ENCODE data around the gene NUPR1.

Gene NUPR1

GRCh38 chr16:28513484-28514181 is 25.1 kb downstream of the NUPR1 start:
- Histone ChIP-seq H3K9me3 (replicated peaks in 1 of 2; ENCODE audit: control insufficient read depth in 2 of 2, insufficient read depth in 1 of 2, low read depth in 1 of 2, low read length in 2 of 2) (no peaks in the 10 kb centered on the region), H2AK5ac (ENCODE audit: low read depth, low read length) (no peak overlapping the region)
- no CpG with 5 or more reads among the region's 12 CpGs for WGBS, 2 donors (ENCODE audit: extremely low coverage in 2 of 2, insufficient read length in 2 of 2, insufficient replicate concordance in 1 of 2)

GRCh38 chr16:28511801-28512789 is 26.7 kb downstream of the NUPR1 start:
- no peak for DNase-seq (ENCODE audit: low spot score)
- H2AK5ac ChIP-seq (ENCODE audit: low read depth, low read length): no peak overlapping the region
- no peak overlapping the region for H2BK12ac ChIP-seq (ENCODE audit: low read length)
- H3K9me3 ChIP-seq (replicated peaks in 1 of 2; ENCODE audit: control insufficient read depth in 2 of 2, insufficient read depth in 1 of 2, low read depth in 1 of 2, low read length in 2 of 2): no peaks in the 10 kb centered on the region
- no peaks in the 10 kb centered on the region for H3K79me1 ChIP-seq (ENCODE audit: low read depth, low read length)
- no peak overlapping the region for H4K91ac ChIP-seq (ENCODE audit: low read depth, low read length, poor library complexity)
- peak overlapping the region; percentile 59 for H2AFZ ChIP-seq (ENCODE audit: low read length)
- H2BK120ac ChIP-seq (ENCODE audit: low read depth, low read length): no peak overlapping the region
- no CpG with 5 or more reads among the region's 21 CpGs for WGBS, 2 donors (ENCODE audit: extremely low coverage in 2 of 2, insufficient read length in 2 of 2, insufficient replicate concordance in 1 of 2)
- no peaks in the 10 kb centered on the region for H3K27me3 ChIP-seq (ENCODE audit: control insufficient read depth in 3 of 3, insufficient read depth in 3 of 3, low read depth in 1 of 3, low read length in 3 of 3)
- no peak overlapping the region for H3K4me3 ChIP-seq (ENCODE audit: low read length in 2 of 2)
- H3K27ac ChIP-seq (replicated peaks; ENCODE audit: low read length): no peak overlapping the region
- no peak overlapping the region for H3K4ac ChIP-seq (ENCODE audit: low read length)
- H3K18ac ChIP-seq (ENCODE audit: low read length): no peak overlapping the region
- H3K9ac ChIP-seq (ENCODE audit: low read depth, low read length, poor library complexity): no peak overlapping the region
- no peak overlapping the region for H2BK15ac ChIP-seq (ENCODE audit: low read length)
- no peak overlapping the region for H4K8ac ChIP-seq (ENCODE audit: low read depth, low read length)
- no peaks in the 10 kb centered on the region for H3K36me3 ChIP-seq (replicated peaks in 1 of 2; ENCODE audit: control insufficient read depth in 2 of 2, insufficient read depth in 2 of 2, low read length in 2 of 2)
- no peak overlapping the region for H3K4me2 ChIP-seq (ENCODE audit: insufficient read depth, low read length, poor library complexity, severe bottlenecking)
- H3K14ac ChIP-seq (ENCODE audit: low read length): no peak overlapping the region
- no peaks in the 10 kb centered on the region for H3K4me1 ChIP-seq (ENCODE audit: control insufficient read depth in 2 of 2, insufficient read depth in 1 of 2, low read depth in 1 of 2, low read length in 2 of 2)
- H2BK5ac ChIP-seq (ENCODE audit: low read length): no peak overlapping the region
- no peak overlapping the region for H3K23ac ChIP-seq (ENCODE audit: low read depth, low read length, poor library complexity)

More at GRCh38 chr16:28513484-28514181, 25.1 kb downstream of the NUPR1 start:
- H3K4ac ChIP-seq (ENCODE audit: low read length): no peak overlapping the region
- H3K18ac ChIP-seq (ENCODE audit: low read length): no peak overlapping the region
- H2BK12ac ChIP-seq (ENCODE audit: low read length): no peak overlapping the region
- H2BK15ac ChIP-seq (ENCODE audit: low read length): no peak overlapping the region
- H3K9ac ChIP-seq (ENCODE audit: low read depth, low read length, poor library complexity): no peak overlapping the region
- no peak overlapping the region for H3K14ac ChIP-seq (ENCODE audit: low read length)
- H3K23ac ChIP-seq (ENCODE audit: low read depth, low read length, poor library complexity): no peak overlapping the region
- H3K4me1 ChIP-seq (ENCODE audit: control insufficient read depth in 2 of 2, insufficient read depth in 1 of 2, low read depth in 1 of 2, low read length in 2 of 2): no peaks in the 10 kb centered on the region
- no peaks in the 10 kb centered on the region for H3K27me3 ChIP-seq (ENCODE audit: control insufficient read depth in 3 of 3, insufficient read depth in 3 of 3, low read depth in 1 of 3, low read length in 3 of 3)
- peak overlapping the region; percentile 16 for H2AFZ ChIP-seq (ENCODE audit: low read length)
- H2BK5ac ChIP-seq (ENCODE audit: low read length): no peak overlapping the region
- no peak overlapping the region for H4K8ac ChIP-seq (ENCODE audit: low read depth, low read length)
- DNase-seq (ENCODE audit: low spot score): no peak
- no peak overlapping the region for H4K91ac ChIP-seq (ENCODE audit: low read depth, low read length, poor library complexity)
- no peak overlapping the region for H3K4me2 ChIP-seq (ENCODE audit: insufficient read depth, low read length, poor library complexity, severe bottlenecking)
- no peak overlapping the region for H3K27ac ChIP-seq (replicated peaks; ENCODE audit: low read length)
- H3K36me3 ChIP-seq (replicated peaks in 1 of 2; ENCODE audit: control insufficient read depth in 2 of 2, insufficient read depth in 2 of 2, low read length in 2 of 2): no peaks in the 10 kb centered on the region
- no peak overlapping the region for H3K4me3 ChIP-seq (ENCODE audit: low read length in 2 of 2)
- H3K79me1 ChIP-seq (ENCODE audit: low read depth, low read length): no peaks in the 10 kb centered on the region
- H2BK120ac ChIP-seq (ENCODE audit: low read depth, low read length): no peak overlapping the region

- H3K14ac ChIP-seq (ENCODE audit: low read length): peak overlapping the region; percentile 21
- no peak overlapping the region for H2BK5ac ChIP-seq (ENCODE audit: low read length)
- no peak overlapping the region for H3K27ac ChIP-seq (replicated peaks; ENCODE audit: low read length)
- WGBS, 2 donors (ENCODE audit: extremely low coverage in 2 of 2, insufficient read length in 2 of 2, insufficient replicate concordance in 1 of 2): no CpG with 5 or more reads among the region's 3 CpGs
- no peaks in the 10 kb centered on the region for H3K4me1 ChIP-seq (ENCODE audit: control insufficient read depth in 2 of 2, insufficient read depth in 1 of 2, low read depth in 1 of 2, low read length in 2 of 2)
- H3K9me3 ChIP-seq (replicated peaks in 1 of 2; ENCODE audit: control insufficient read depth in 2 of 2, insufficient read depth in 1 of 2, low read depth in 1 of 2, low read length in 2 of 2): no peaks in the 10 kb centered on the region
- no peaks in the 10 kb centered on the region for H3K27me3 ChIP-seq (ENCODE audit: control insufficient read depth in 3 of 3, insufficient read depth in 3 of 3, low read depth in 1 of 3, low read length in 3 of 3)
- no peak overlapping the region for H2AK5ac ChIP-seq (ENCODE audit: low read depth, low read length)
- no peak overlapping the region for H3K4ac ChIP-seq (ENCODE audit: low read length)
- no peak overlapping the region for H2BK120ac ChIP-seq (ENCODE audit: low read depth, low read length)
- DNase-seq (ENCODE audit: low spot score): no peak
- H2BK12ac ChIP-seq (ENCODE audit: low read length): no peak overlapping the region
- H4K8ac ChIP-seq (ENCODE audit: low read depth, low read length): no peak overlapping the region
- H4K91ac ChIP-seq (ENCODE audit: low read depth, low read length, poor library complexity): no peak overlapping the region
- no peaks in the 10 kb centered on the region for H3K36me3 ChIP-seq (replicated peaks in 1 of 2; ENCODE audit: control insufficient read depth in 2 of 2, insufficient read depth in 2 of 2, low read length in 2 of 2)
- H3K23ac ChIP-seq (ENCODE audit: low read depth, low read length, poor library complexity): no peak overlapping the region
- no peak overlapping the region for H2BK15ac ChIP-seq (ENCODE audit: low read length)
- no peak overlapping the region for H3K18ac ChIP-seq (ENCODE audit: low read length)
- no peak overlapping the region for H3K4me3 ChIP-seq (ENCODE audit: low read length in 2 of 2)
- no peak overlapping the region for H2AFZ ChIP-seq (ENCODE audit: low read length)
- H3K9ac ChIP-seq (ENCODE audit: low read depth, low read length, poor library complexity): no peak overlapping the region
- no peaks in the 10 kb centered on the region for H3K79me1 ChIP-seq (ENCODE audit: low read depth, low read length)
- H3K4me2 ChIP-seq (ENCODE audit: insufficient read depth, low read length, poor library complexity, severe bottlenecking): no peak overlapping the region
Observed at GRCh38 chr16:28511031-28511430, 27.7 kb downstream of the NUPR1 start.

Measured in neuronal stem cell (in vitro differentiated cells).